SKM-1 (cell line): ENCODE data around the gene TNFAIP2.
"Not testable (repeated sequence)": the region's sequence is repeated elsewhere in the genome, so short reads cannot be mapped to it uniquely, and the experiment has no call there.

Source experiments
- DNase-seq: peaks from one replicate; lab custom pipeline; 2025; ENCODE audit not compliant: unreplicated experiment; lab: John Stamatoyannopoulos, UW

Gene TNFAIP2

DNA sequence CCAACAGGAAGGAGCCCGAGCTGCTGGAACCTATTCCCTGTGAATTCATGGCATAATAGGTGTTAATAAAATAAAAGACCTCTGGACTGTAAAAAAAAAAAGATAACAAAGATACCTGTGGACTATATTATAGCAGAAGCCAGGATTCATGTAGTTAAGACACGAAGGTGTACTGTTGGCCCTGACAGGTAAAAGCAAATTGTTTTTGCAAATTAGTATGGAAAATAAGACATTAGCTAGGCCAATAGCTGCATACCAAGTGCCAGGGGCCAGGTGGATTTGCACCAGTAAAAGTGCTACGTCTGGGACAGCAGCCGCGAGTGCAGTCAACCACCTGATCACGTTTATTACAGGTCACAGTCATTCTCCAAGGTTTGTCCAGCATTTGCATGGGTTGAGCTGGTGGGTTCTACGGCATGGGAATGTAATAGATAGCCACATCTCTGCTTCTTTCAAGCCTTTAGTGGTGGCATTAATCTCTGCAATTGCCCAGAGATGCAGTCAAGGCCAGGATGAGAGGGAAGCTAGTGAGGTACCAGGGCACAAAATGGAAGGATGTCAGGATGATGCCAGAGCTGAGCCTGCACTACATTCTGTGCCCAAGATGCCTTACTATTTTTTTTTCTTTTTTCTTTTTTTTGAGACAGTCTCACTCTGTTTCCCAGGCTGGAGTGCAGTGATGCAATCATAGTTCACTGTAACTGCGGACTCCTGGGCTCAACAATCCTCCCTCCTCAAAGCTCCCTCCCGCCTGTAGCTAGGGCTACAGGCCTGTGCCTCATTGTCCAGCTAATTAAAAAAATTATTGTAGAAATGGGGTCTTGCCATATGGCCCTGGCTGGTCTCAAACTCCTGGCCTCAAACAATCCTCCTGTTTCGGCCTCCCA lies 26.3 kb downstream of the TNFAIP2 start:
- DNase-seq: no peak

DNA sequence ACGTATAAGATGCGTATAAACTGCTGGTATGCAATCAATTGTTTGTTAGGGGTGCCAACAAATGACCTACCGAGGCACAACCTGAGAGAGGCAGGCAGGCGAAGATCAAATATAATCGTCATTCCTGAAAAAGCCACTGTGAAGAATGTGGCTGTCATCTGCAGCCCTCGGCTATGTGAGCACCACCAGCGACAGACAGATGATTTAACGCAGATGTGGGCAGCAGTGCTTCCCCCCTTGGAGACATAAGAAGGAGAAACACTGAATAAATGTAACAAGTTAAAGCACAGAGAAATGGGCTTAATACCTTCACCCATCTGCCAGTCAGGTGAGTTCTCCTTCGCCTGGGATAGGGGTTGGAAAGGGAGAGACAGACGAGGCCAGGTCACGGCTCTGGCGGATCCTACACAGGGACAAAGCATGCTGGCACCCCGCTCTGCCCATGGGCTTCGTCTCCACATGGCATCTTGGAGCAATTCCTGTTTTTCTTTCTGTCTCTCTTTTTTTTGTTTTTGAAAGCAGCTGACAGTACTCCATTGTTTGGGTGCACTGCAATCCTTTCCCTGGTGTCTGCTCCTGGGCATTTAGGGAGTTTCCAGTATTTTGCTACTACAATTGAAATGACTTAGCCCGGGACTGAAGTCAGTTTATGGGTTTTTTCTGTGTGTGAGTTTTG lies 28.1 kb downstream of the TNFAIP2 start:
- no peak for DNase-seq

DNA sequence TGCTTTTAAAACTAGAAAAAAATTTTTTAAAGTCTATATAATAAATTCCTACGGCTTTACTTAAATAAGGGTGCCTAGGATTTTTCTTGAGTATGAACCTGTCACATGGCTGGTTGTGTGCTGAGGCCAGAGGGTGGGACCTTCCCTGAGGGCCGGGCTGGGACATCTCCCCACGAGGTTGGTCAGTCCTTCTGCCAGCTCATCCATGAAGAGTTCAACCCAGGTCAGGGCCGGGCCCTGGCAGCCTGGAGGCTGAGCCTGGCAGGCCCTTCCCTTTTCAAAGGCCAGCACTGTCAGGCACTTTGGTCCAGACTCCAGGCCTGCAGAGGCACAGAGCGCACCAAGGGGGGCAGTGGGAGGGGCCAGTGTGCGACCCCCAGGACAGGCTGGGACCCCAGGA lies 31.7 kb downstream of the TNFAIP2 start:
- peak; percentile 3 for DNase-seq

DNA sequence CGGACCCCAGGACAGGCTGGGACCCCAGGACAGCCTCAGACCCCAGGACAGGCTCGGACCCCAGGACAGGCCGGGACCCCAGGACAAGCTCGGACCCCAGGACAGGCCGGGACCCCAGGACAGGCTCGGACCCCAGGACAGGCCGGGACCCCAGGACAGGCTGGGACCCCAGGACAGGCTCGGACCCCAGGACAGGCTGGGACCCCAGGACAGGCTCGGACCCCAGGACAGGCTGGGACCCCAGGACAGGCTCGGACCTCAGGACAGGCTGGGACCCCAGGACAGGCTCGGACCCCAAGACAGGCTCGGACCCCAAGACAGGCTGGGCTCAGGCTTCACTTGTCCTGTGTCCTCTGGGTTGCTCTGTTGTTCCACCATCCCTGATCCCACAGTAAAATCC lies 32.2 kb downstream of the TNFAIP2 start:
- DNase-seq: not testable (repeated sequence)

DNA sequence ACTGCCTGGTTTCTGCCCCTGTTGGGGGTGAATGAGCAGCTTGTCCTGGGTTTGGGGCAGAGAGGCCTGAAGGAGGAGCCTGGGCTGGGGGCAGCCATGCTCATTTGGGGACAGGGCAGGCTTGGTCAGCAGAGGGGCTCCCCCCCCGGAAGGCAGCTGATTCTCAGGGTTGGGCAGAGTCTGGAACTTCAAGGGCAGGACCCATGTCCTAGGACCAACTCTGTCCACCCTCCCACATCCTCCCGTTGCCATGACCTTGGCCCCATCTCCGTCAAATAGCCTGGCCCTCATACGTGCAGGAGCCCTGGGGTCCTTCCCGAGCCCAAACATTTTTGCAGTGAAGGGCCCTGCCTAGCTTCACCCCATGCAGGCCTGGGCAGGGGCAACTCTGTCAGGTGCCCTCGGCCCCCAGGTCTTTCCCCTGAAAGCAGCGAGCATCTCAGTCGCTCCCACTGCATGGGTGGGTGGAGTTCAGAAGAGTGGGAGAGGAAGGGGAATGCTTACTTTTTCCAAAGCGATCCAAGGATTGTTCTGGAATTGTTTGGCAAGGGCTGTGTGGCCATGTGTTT lies 32.6 kb downstream of the TNFAIP2 start:
- no peak for DNase-seq

DNA sequence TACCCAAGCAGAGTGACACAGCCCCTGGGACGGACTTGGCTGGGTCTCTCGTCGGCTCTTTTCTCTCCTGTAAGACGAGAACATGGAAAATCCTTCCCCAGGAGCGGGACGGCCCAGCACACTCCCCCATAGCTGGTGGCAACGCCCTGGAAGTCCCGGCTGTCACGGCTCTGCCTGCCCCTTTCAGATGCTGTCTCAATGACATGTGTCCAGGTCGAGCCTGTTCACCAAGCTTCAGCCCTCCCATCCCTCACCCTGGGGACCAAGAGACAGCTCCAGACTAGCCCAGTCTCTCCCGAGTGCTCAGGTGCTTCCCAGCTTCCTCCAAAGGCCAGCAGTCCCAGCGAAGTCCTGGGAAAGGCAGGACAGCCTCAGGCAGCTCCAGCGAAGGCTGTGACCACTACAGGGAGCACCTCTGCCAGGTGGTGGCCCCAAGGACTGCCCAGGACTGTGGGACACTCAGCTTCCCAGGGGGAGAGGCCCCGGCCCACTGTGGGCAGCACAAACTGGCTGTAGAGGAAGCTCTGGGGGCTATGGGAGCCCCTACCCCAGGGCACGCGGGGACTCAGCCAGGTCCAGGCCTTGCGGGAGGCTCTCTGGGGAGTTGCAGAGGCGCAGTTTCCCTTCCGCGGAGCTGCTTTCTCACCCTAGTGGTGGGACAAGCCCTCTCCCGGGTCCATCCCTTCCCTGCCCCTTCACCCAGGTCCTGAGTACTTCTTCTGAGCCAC lies 33.6 kb downstream of the TNFAIP2 start:
- no peak for DNase-seq

DNA sequence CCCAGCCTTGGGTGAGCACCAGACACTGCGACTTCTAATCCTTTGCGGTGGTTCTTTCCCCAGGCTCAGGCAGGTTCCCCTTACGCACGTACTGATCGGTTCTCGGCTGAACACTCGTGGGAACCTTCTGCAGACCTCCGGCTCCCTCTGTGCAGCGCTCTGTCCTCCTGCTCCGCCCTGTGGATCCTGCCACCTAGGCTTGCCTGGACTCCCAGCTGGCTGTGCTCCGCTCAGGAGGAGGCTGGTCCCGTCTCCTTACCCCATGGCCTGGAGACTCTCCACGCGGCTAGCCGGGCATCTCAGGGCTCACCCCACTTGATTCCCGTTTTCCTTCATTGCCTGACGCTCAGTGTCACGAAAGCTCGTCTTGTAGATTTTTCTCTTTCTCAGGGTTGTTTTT lies 34.7 kb downstream of the TNFAIP2 start:
- DNase-seq: no peak

DNA sequence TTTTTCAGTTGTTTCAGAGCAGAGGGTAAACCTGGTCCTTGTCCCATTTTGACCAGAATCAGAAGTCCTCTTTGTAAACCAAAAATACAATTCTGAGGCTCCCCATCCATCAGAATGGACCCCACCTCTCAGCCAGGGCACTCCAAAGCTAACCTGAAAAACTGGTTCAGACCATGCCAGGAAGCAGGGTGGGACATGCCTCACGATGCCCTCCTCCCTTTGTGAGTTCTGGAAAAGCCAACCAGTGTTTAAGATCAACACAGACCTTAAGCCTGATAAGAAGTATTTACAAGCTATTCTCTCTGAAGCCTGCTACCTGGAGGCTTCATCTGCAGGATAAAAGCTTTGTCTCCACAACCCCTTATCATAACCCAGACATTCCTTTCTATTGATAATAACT lies 35.4 kb downstream of the TNFAIP2 start:
- DNase-seq: no peak

DNA sequence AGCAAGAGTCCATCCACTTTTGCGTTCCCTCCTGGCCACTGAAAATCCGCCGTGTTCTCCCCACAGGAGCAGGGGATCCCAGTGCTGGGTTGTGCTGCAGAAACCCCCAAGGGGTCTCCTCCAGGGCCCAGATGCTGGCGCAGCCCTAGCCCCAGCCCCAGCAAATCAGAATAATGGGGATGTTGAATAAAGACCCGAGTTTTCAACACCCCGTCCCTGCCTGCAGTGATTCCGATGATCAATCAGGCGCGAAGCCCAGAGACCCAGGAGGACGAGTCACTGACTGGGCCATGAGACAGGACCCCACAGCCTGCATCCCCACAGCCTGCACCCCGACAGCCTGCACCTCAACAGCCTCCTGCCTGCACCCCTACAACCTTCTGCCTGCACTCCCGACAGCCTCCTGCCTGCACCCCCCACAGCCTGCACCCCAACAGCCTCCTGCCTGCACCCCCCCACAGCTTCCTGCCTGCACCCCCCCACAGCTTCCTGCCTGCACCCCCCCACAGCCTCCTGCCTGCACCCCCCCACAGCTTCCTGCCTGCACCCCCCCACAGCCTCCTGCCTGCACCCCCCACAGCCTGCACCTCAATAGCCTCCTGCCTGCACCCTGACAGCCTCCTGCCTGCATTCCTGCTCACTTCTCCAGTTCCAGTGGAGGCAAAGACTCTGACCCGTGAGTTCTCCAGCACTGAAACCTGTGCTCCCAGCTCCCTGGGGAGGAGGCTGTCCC lies 37.2 kb downstream of the TNFAIP2 start:
- DNase-seq: no peak

DNA sequence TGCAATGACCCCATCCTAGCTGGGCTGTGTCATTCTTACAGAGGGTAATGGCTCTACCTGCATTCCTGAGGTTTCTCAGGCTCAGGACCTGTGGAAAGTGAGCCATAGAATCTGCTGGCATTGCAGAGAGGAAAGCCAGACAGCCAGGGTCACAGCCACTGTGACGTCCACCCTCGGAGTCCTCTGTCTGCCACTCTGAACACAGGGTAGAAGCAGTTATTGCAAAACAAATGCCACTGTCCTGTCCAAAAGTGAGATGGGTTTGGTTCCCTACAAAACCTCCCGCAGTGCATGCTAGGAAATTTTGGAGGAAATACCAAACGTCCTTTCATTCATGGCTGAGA lies 37.8 kb downstream of the TNFAIP2 start:
- DNase-seq: no peak

DNA sequence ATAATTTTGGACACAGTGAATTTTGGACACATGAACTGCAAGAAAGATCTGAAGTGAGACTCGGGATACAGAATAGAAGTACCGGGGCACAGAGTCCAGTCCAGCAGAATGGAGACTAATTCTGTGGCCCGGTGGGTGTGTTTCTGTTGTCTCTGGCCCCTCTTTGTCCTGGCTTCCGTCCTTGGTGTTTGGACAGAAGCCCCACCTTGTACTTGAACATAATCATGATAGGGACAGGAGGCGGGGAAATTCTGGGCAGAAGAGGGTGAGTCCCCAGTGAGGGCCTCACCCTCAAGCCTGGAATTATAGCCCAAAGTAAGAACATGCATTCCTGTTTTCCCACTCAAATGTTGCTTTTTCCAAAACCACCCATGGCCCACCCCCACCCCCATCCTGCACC lies 39.9 kb downstream of the TNFAIP2 start:
- DNase-seq: no peak

DNA sequence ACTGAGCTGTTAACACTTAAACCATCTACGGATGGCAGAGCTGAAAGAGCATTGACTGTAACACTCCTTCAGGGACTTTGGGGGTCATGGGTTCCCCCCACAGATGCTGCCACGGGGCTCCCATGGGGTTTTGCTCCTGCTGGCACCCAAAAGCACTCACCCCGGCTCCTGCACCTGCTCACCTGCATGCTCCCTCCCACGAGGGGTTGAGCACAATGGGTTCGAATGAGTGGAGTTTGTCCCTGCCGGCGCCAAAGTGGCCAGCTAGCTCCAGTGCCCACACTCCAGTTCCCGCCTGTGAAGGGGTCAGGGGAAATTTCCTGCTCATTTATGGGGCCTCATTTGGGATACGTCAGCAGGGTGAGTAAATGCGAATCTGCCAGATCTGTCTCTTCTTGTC lies 40.7 kb downstream of the TNFAIP2 start:
- no peak for DNase-seq

DNA sequence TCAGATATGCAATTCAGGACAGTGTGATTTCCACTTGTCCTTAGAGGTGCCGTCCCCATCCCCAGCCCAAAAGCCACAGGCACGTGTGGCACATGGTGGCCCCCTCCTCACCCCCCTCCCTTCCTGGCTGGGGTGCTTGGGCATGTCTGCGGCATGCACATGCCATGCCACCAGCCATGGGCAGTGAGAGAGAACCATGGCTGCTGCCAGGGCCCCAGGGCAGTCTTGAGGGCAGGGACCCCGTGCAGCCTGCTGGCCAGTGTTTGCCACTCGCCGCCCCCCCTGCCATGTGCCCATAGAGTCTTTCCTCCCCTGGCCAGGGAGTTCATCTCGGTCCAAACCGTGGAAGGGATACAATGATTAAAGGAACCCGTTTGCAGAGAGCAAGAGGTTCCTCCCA lies 41.5 kb downstream of the TNFAIP2 start:
- no peak for DNase-seq

DNA sequence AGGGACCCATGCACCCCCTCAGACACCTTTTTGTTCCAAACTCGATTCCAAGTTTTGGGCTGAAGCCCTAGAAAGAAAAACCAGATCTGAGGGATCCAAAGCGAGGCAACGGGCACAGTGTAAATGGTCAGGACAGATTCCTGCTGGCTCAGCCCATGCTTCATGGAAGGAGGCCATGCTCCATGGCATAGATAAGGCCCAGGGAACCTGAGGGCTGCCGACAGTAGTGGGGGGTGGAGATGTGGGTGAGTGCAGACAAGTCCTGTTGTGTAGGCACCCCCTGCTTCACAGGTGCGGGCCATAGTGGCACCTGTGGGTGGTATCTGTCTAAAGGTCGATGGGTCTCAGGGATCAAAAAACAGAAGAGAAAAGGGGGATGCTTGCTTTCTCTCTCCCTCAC lies 42.1 kb downstream of the TNFAIP2 start:
- no peak for DNase-seq

DNA sequence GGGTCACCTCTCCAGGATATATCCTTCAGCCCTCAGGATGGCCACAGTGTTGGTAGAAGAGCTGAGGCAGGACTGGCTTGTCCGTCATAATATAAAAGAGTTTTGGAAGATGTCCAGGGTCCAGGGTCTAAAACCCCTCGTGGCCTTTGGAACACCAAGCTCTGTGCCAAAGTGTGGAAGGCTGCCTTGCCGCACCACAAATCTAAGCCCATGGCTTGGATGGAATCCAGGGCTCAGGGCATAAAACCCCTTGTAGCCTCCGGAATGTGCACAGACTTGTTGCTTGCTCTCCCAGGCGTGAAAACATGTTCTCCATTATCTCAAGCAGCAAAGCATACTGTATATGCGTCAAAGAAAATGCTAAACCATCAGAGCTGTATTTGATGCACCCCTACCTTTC lies 46.7 kb downstream of the TNFAIP2 start:
- DNase-seq: no peak

DNA sequence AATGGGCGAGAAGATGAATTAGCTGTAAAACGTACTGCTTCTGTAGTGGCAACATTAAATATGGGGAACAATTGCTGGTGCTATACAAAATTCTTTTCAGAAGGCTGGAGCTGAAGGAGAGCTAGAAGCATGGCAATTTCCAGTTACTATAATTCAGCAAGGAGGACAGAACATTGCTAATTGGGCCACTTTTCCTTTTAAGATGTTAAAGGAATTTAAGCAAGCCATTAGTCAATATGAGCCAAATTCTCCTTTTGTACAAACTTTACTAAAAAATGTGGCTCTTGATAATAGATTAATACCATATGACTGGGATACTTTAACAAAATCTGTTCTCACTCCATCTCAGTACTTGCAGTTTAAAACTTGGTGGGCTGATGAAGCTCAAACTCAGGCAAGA lies 47.9 kb downstream of the TNFAIP2 start:
- DNase-seq: not testable (repeated sequence)

DNA sequence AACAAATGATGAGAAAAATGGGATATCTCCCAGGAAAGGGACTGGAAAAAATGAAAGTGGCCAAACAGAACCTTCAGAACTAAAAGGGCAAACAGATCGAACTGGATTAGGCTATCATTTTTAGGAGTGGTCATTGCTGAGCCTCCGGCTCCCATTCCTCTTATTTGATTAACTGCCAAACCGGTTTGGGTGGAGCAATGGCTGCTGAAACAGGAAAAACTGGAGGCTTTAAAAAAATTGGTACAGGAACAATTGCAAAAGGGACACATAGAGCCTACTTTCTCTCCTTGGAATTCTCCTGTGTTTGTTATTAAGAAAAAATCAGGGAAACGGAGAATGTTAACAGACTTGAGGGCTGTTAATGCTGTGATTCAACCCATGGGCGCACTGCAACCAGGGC lies 49.7 kb downstream of the TNFAIP2 start:
- DNase-seq: no peak

DNA sequence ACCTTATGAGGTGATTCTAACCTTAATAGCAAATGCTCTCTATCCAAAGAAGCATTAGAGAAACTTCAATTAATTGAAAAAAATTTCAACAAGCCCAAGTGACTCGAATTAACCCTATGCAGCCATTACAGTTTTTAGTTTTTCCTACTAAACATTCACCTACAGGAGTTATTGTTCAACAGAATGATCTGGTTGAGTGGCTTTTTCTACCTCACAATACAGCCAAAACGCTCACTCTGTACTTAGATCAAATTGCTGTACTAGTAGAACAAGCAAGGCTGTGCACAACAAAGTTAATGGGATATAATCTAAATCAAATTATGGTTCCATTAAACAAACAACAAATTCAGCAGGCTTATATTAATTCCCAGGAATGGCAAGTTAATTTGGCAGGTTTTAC lies 50.6 kb downstream of the TNFAIP2 start:
- not testable (repeated sequence) for DNase-seq

DNA sequence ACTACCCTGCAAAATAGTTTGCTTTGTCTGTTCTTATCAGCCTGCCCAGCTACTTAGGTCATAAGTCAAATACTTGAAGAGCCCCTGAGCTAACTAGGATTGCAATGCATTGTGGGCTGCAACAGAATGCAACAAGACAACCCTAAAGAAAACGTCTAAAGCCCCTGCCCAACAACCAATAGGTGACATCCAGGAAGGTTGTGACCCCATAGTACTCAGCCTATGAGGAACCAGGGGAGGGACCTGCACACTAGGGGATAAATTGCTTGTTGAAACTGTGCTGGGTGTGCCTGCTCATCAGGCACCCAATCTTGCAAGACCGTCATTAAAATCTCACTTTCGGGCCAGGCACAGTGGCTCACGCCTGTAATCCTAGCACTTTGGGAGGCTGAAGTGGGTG lies 52.9 kb downstream of the TNFAIP2 start:
- not testable (repeated sequence) for DNase-seq

DNA sequence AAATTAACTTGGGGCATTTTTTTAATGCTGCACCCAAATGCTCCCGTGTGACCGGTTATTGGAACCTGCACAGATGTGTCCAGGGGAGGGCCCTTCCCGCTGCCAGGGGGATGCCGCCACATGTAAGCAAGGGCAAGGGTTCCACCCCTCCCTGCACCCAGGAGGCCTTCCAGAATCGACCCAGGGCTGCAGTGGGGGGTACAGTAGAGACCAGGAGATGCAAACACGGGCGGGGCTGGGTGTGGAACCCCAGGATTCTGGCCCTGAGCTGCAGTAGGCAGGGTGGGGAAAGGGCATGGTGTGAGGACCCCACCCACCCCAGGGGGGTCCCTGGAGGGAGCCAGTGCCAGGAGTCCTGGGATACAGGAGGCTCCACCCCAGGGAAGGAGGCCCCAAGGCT lies 54.1 kb downstream of the TNFAIP2 start:
- DNase-seq: no peak

DNA sequence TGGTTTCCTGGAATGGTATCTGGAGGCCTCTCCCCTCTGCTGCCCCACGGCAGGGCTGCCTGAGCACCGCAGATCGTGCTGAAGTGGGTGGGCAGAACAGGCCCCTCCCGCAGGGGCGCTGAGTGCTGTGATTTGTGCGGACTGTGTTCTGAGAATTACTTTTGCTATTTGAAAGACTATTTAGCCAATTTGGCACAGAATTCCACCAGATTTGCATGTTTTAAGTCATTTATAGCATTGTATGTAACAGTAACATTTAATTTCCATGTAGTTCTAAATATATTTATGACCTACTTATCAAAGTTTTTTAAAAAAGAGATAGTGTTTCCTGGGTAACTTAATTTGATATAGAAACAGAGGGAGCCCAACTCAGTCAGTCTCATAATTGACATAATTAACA lies 55.3 kb downstream of the TNFAIP2 start:
- DNase-seq: no peak
